GM23248 (cell line): ENCODE results near the gene VASN. TPM values are rescaled to one million over a fixed set of nuclear protein-coding genes. Genes with fewer than 3 reads are reported as not detected.
A peak's percentile ranks its signal among the peaks of the same experiment; 100 is the strongest.

Experiments used
- DNase-seq: peaks from one replicate; pipeline ENCODE4 v3.0.0-alpha.2; 2015
- H2AFZ ChIP-seq: fragments of 200-600 bp; sonication (generic); 2 replicates; pipeline ENCODE4 v1.6.1; 2016; ENCODE audit warnings: antibody characterized with exemption
- H3F3A ChIP-seq: fragments of 200-600 bp; sonication (generic); 2 replicates; pipeline ENCODE4 v1.6.1; 2016; ENCODE audit warnings: mild to moderate bottlenecking, antibody characterized with exemption, mixed run types; ENCODE audit not compliant: insufficient read depth
- H3K27ac ChIP-seq: fragments of 200-600 bp; sonication (generic); 2 replicates; pipeline ENCODE4 v1.5.1; 2016; ENCODE audit warnings: mild to moderate bottlenecking
- H3K27me3 ChIP-seq: fragments of 200-600 bp; sonication (generic); replicated peaks from 2 replicates; pipeline ENCODE4 v1.6.1; 2016; ENCODE audit warnings: mild to moderate bottlenecking; ENCODE audit not compliant: insufficient read depth
- H3K36me3 ChIP-seq: fragments of 200-600 bp; sonication (generic); 2 replicates; pipeline ENCODE4 v1.6.1; 2016; ENCODE audit warnings: low read depth, mild to moderate bottlenecking
- H3K4me1 ChIP-seq: fragments of 200-600 bp; sonication (generic); 2 replicates; pipeline ENCODE4 v1.6.1; 2016; ENCODE audit warnings: mild to moderate bottlenecking; ENCODE audit not compliant: insufficient read depth
- H3K4me2 ChIP-seq: fragments of 200-600 bp; sonication (generic); one replicate; pipeline ENCODE4 v1.6.1; 2016; ENCODE audit warnings: mild to moderate bottlenecking; ENCODE audit not compliant: unreplicated experiment
- H3K4me3 ChIP-seq: fragments of 200-600 bp; sonication (generic); 2 replicates; pipeline ENCODE4 v1.5.1; 2016; ENCODE audit warnings: mild to moderate bottlenecking
- H3K79me2 ChIP-seq: fragments of 200-600 bp; sonication (generic); 2 replicates; pipeline ENCODE4 v1.6.1; 2016; ENCODE audit warnings: mild to moderate bottlenecking; ENCODE audit not compliant: insufficient read depth
- H3K9ac ChIP-seq: fragments of 200-600 bp; sonication (generic); 2 replicates; pipeline ENCODE4 v1.6.1; 2016; ENCODE audit warnings: mild to moderate bottlenecking
- H3K9me2 ChIP-seq: fragments of 200-600 bp; sonication (generic); 2 replicates; pipeline ENCODE4 v1.6.1; 2016; ENCODE audit warnings: mixed run types, mild to moderate bottlenecking, moderate library complexity; ENCODE audit not compliant: insufficient read depth
- H3K9me3 ChIP-seq: fragments of 200-600 bp; sonication (generic); one replicate; pipeline ENCODE4 v1.6.1; 2017; ENCODE audit warnings: low read depth
- H4K20me1 ChIP-seq: fragments of 200-600 bp; sonication (generic); 2 replicates; pipeline ENCODE4 v1.6.0; 2016; ENCODE audit not compliant: insufficient read depth
- EZH2 ChIP-seq: fragments of 200-600 bp; sonication (generic); IDR thresholded peaks from 2 replicates; pipeline ENCODE4 v1.6.1; 2018; ENCODE audit warnings: antibody characterized with exemption, mild to moderate bottlenecking; ENCODE audit not compliant: insufficient read depth, poor library complexity, severe bottlenecking
- EZH2phosphoT487 ChIP-seq: fragments of 200-600 bp; sonication (generic); IDR thresholded peaks from 2 replicates; pipeline ENCODE4 v1.6.1; 2018; ENCODE audit warnings: antibody characterized with exemption, moderate library complexity, mild to moderate bottlenecking, low read depth; ENCODE audit not compliant: insufficient read depth
- WGBS, 2 experiments: methylation state at CpG; one replicate each; pipeline ENCODE4 v1.1.6; 2015 to 2017; ENCODE audit warnings: low lambda C conversion rate in 2 of 2, low coverage in 1 of 2; ENCODE audit errors: missing lambda C conversion rate in 2 of 2; 5-methylcytosine and 5-hydroxymethylcytosine counted together
- in situ Hi-C: fragments of 300-500 bp; cut with MboI; formaldehyde crosslinking; loops from 2 replicates; pipeline ENCODE4 v1.15.0; 2020
- polyA plus RNA-seq: library from polyadenylated mRNA; unstranded; fragments of >200 nt; fragmentation: Nextera tagmentation; extraction: Ambion mirVana; gene quantifications from 2 replicates; pipeline ENCODE4 v1.2.1, GENCODE V29; 2016
- total RNA-seq: library from RNA; depleted of rRNA; stranded (reverse); fragments of >200 nt; shearing (Covaris generic); gene quantifications from 2 replicates; pipeline ENCODE4 v1.2.3, GENCODE V29; 2014

Gene VASN
- total and polyA plus RNA-seq, 2 experiments from 2014 or later: 160 to 223 TPM

DNA sequence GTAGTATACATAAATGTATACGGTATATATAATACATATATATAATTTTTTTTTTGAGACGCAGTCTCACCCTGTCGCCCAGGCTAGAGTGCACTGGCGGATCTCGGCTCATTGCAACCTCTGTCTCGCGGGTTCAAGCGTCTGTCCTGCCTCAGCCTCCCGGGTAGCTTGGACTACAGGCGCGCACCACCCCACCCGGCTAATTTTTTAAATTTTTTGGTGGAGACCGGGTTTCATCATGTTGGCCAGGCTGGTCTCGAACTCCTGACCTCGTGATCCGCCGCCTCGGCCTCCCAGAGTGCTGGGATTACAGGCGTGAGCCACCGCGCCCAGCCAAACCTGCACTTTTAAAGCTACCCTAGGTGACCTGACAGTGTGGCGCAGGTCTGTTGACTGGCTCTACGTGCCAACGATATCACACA lies 21.3 kb upstream of the VASN start:
- Histone ChIP-seq H3K4me2 (peak overlapping the region; percentile 87), H2AFZ (peak overlapping the region; percentile 73), H3K4me3 (peak overlapping the region; percentile 89), H3K27ac (peak overlapping the region; percentile 76), H3K9ac (peak overlapping the region; percentile 87), H3K36me3 (no peaks in the 10 kb centered on the region), H3K27me3 (no peaks in the 10 kb centered on the region), H3F3A (peaks cover 21% of the 10 kb centered on the region), H3K9me3 (no peaks in the 10 kb centered on the region), H4K20me1 (no peaks in the 10 kb centered on the region; the same call in 1 of the 2 replicates), H3K4me1 (peaks cover 19% of the 10 kb centered on the region), H3K9me2 (no peaks in the 10 kb centered on the region), H3K79me2 (peaks cover 56% of the 10 kb centered on the region)
- TF ChIP-seq EZH2phosphoT487 (no peak), EZH2 (no peak)
- no peak for DNase-seq
- in situ Hi-C loops: loop anchor here (10.0 kb wide), 1 partner anchor 54 kb away; no protein-coding TSS in a partner anchor
- 27 to 28% methylated on average over 23 to 24 of the region's 24 CpGs for whole genome bisulfite sequencing, 2 experiments

DNA sequence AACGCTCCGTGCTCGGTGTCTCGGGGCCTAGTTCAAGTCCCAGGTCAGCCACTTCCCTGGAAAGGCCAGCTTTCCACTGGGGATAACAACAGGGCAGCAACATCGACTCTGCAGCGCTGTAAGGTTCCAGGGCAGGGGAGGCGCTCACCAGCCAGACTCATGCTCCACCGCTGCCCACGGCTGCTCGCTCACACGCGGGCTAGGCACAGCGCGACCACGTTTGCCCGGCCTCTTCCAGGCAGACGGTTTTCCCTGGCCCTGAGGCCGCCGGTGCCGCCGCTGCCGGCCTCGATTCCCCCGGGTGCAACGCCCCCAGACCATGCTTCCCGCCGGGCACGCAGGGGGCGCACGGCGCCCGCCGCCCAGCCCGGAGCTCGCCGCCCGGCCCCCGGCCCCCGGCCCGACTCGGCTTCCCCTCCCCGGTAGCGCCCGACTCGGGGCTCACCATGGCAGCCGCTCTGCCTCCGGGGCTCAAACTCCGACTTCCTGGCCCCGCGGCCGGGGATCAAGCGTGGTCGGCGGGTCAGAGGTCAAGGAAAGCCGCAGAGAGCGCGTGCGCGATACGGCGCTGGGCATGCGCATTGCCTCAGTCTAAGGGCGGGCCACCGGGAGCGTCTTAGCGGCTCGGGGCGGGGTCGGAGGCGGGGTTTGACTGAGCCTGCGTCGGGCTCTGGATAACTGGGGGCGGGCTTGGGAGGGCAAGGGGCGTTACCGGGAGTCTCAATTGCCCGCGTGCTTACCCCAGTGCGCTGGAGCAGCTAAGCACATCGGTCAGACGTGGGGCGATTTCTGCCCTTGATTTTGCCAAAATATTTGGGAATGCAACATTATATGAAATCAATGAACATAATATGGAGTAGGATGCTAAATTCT lies 20.6 kb upstream of the VASN start, which contains the start of gene PAM16:
Gene PAM16, minus strand, starts transcription at position 535 of the 873 bp plus-strand sequence. Its CDS starts 87 bp downstream, at position 448.
- Histone ChIP-seq H3K9me3 (no peaks in the 10 kb centered on the region), H3K4me1 (peaks cover 19% of the 10 kb centered on the region), H3K27me3 (no peaks in the 10 kb centered on the region), H3K9me2 (no peaks in the 10 kb centered on the region), H4K20me1 (no peaks in the 10 kb centered on the region; the same call in 1 of the 2 replicates), H3K4me3 (peak within 1 kb of the TSS; percentile 89), H3K4me2 (peak within 1 kb of the TSS; percentile 87), H3K36me3 (no peaks in the 10 kb centered on the region), H3K9ac (peak within 1 kb of the TSS; percentile 87), H3K79me2 (peaks cover 50% of the 10 kb centered on the region), H3K27ac (peak within 1 kb of the TSS; percentile 79), H3F3A (peaks cover 19% of the 10 kb centered on the region), H2AFZ (peak within 1 kb of the TSS; percentile 73)
- in situ Hi-C loops: loop anchor here (10.0 kb wide), 1 partner anchor 54 kb away; no protein-coding TSS in a partner anchor
- no peak for TF ChIP-seq EZH2
- no peak for TF ChIP-seq EZH2phosphoT487
- 1% methylated on average over 59 to 74 of the region's 81 CpGs for WGBS, 2 experiments
- DNase-seq: peak; percentile 98

DNA sequence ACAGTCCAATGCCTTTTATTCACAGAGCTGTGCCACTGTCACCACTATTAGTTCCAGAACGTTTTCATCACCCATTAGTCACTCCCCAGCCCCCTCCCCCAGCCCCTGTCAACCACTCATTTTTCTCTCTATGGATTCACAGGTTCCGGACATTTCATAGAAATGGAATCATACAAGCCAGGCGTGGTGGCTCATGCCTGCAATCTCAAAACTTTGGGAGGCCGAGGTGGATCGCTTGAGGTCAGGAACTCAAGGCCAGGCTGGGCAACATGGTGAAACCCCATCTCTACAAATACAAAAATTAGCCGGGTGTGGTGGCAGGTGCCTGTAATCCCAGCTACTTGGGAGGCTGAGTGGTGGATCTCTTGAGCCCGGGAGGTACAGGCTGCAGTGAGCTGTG lies 19.8 kb upstream of the VASN start:
- TF ChIP-seq EZH2phosphoT487 (no peak), EZH2 (no peak)
- Histone ChIP-seq H2AFZ (no peak overlapping the region), H3K4me1 (peaks cover 19% of the 10 kb centered on the region), H3K4me3 (peak overlapping the region; percentile 89), H3K4me2 (peak overlapping the region; percentile 53), H3K36me3 (no peaks in the 10 kb centered on the region), H3K27ac (peak overlapping the region; percentile 79), H3K79me2 (peaks cover 41% of the 10 kb centered on the region), H3K27me3 (no peaks in the 10 kb centered on the region), H4K20me1 (no peaks in the 10 kb centered on the region; the same call in 1 of the 2 replicates), H3K9me2 (no peaks in the 10 kb centered on the region), H3F3A (peaks cover 11% of the 10 kb centered on the region), H3K9ac (peak overlapping the region; percentile 62), H3K9me3 (no peaks in the 10 kb centered on the region)
- in situ Hi-C loops: loop anchor here (10.0 kb wide), 1 partner anchor 53 kb away; no protein-coding TSS in a partner anchor
- peak; percentile 69 for DNase-seq
- WGBS, 2 experiments: 49 to 52% methylated on average over 7 of the region's 7 CpGs

DNA sequence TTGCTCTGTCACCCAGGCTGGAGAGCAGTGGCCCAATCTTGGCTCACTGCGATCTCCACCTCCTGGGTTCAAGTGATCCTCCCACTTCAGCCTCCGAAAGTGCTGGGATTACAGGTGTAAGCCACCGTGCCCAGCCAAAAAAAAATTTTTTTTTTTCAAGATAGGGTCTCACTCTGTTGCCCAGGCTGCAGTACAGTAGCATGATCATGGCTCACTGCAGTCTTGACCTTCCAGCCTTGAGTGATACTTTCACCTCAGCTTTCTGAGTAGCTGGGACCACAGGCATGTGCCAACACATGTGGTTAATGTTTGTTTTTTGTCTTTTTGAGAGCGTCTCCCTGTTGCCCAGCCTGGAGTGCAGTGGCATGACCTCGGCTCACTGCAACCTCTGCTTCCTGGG lies 18.8 kb upstream of the VASN start:
- Histone ChIP-seq H3K9me2 (no peaks in the 10 kb centered on the region), H4K20me1 (no peaks in the 10 kb centered on the region), H3K9me3 (no peaks in the 10 kb centered on the region), H3K9ac (no peak overlapping the region), H3K4me3 (no peak overlapping the region), H3K27ac (no peak overlapping the region), H3K4me2 (no peak overlapping the region), H3K79me2 (peaks cover 32% of the 10 kb centered on the region), H3K4me1 (peaks cover 19% of the 10 kb centered on the region), H3K36me3 (no peaks in the 10 kb centered on the region), H3F3A (peaks cover 11% of the 10 kb centered on the region), H3K27me3 (no peaks in the 10 kb centered on the region), H2AFZ (no peak overlapping the region)
- 91 to 93% methylated on average over 5 of the region's 5 CpGs for WGBS, 2 experiments
- TF ChIP-seq EZH2phosphoT487 (no peak), EZH2 (no peak)
- DNase-seq: no peak
- in situ Hi-C loops: loop anchor here (10.0 kb wide), 1 partner anchor 52 kb away; no protein-coding TSS in a partner anchor
